Kidney epithelial cell (primary cell): Measurements from ENCODE around the gene SHISA7. TPM values are rescaled to one million over a fixed set of nuclear protein-coding genes. Genes with fewer than 3 reads are reported as not detected.

Experiments used
- DNase-seq: peaks from one replicate; pipeline ENCODE4 v3.0.0-alpha.2; 2010; ENCODE audit warnings: low read depth
- H3K27me3 ChIP-seq: 2 replicates; pipeline ENCODE4 v1.6.0; 2011; ENCODE audit warnings: low read length; ENCODE audit not compliant: control insufficient read depth, insufficient read depth
- H3K36me3 ChIP-seq: 2 replicates; pipeline ENCODE4 v1.5.1; 2011; ENCODE audit warnings: low read length; ENCODE audit not compliant: control insufficient read depth, insufficient read depth
- H3K4me3 ChIP-seq: 2 replicates; pipeline ENCODE4 v1.5.1; 2011; ENCODE audit warnings: low read depth, mild to moderate bottlenecking, control low read depth, low read length
- CTCF ChIP-seq: IDR thresholded peaks from 2 replicates; pipeline ENCODE4 v1.5.1; 2011; ENCODE audit warnings: mild to moderate bottlenecking, moderate library complexity, low read length, control low read depth, inconsistent platforms; ENCODE audit not compliant: insufficient read depth, poor library complexity, severe bottlenecking
- total RNA-seq: library from RNA; depleted of rRNA; stranded (reverse); fragments of >200 nt; gene quantifications from 2 replicates; pipeline ENCODE4 v1.2.3, GENCODE V29; 2015

SHISA7 gene
- total RNA-seq, 1 donor from 2014 or later: not detected

- Histone ChIP-seq H3K27me3 (peaks cover 83% of the 10 kb centered on the region), H3K4me3 (no peak overlapping the region), H3K36me3 (no peaks in the 10 kb centered on the region)
- TF ChIP-seq CTCF: no peak
- no peak for DNase-seq
Observed at GRCh38 chr19:55443824-55444480, 852 bp upstream of the SHISA7 start.

GRCh38 chr19:55442372-55442961 lies 633 bp downstream of the SHISA7 start:
- peaks cover 76% of the 10 kb centered on the region for H3K27me3 ChIP-seq
- DNase-seq: no peak
- no peak overlapping the region for H3K4me3 ChIP-seq
- H3K36me3 ChIP-seq: no peaks in the 10 kb centered on the region
- no peak for TF ChIP-seq CTCF

DNA sequence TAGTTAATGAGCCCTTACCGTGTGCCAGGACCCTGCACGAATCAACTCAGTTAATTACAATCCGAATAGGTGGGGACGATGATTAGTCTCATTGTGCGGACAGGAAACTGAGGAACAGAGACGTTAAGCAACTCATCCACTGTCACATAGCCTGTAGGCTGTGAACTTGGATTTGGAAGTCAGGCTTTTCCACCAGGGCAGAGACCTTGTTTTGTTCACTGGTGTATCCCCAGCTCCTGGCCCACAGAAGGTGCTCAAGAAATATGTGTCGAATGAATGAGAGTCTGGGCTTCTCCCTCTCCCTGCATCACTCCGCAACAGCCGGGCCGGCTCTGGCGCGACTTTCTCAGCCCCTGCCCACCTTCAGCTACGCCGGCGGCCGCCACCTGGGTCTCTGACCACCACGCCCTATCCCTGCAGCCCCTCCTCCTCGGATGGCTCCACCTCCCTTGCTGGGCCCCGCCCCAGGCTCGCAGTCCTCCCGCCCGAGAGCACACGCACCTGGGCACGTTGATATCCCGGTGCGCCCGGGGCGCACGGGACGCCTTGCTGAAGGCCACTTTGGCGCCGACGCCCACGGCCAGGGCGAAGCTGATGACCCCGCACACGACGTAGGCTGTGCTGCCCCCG lies 1.3 kb downstream of the SHISA7 start:
- no peaks in the 10 kb centered on the region for H3K36me3 ChIP-seq
- H3K4me3 ChIP-seq: no peak overlapping the region
- H3K27me3 ChIP-seq: peaks cover 70% of the 10 kb centered on the region
- DNase-seq: no peak
- no peak for TF ChIP-seq CTCF

DNA sequence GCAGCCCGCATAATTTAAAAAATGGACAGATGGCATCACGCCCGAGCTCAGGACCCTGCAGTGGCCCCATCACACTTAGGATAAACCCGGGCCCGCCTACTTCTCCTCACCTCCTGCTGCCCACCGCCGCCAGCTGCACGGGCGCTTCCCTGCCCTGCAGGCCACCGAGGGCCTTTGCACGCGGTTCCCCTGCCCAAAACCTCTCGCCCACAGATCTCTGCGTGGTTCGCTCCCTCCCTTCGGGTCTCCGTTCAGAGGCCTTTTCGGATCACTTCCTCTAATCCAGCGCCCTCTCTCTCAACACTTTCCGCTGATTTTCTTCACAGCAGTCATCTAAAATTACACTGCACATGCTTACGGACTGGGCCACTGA lies 1.8 kb downstream of the SHISA7 start:
- no peak for TF ChIP-seq CTCF
- no peaks in the 10 kb centered on the region for H3K36me3 ChIP-seq
- DNase-seq: no peak
- H3K27me3 ChIP-seq: peaks cover 65% of the 10 kb centered on the region
- H3K4me3 ChIP-seq: no peak overlapping the region

- TF ChIP-seq CTCF: no peak
- Histone ChIP-seq H3K4me3 (no peak overlapping the region), H3K27me3 (peaks cover 62% of the 10 kb centered on the region), H3K36me3 (no peaks in the 10 kb centered on the region)
- no peak for DNase-seq
Observed at GRCh38 chr19:55440411-55441105, 2.5 kb downstream of the SHISA7 start.
